Measurements from ENCODE around the gene GTPBP6. TPM values are rescaled to one million over a fixed set of nuclear protein-coding genes. Genes with fewer than 3 reads are reported as not detected.

The GTPBP6 gene
- total and polyA plus RNA-seq, 10 donors = 25.4 to 69.4 (median 43.8) TPM

GRCh38 chrX:357693-358471, 39.3 kb upstream of the GTPBP6 start:
- intact Hi-C loops (cut with DNase I; ENCODE audit: low total_unique reads) = no loop called here
- H3K27me3 ChIP-seq (replicated peaks in 1 of 7) = no peaks in the 10 kb centered on the region
- TF ChIP-seq POLR2A (IDR thresholded peaks at IDR 0.05) (no peak), POLR2AphosphoS5 (IDR thresholded peaks at IDR 0.05) (peak in 1 of 3 donors; percentile 50)
- 80 to 83% (median 83%) methylated on average over 35 to 48 of the region's 48 CpGs for WGBS, 5 donors
- H3K4me1 ChIP-seq = peaks cover 0 to 16% (median 0%) of the 10 kb centered on the region in 6 donors
- H3K4me3 ChIP-seq = no peak overlapping the region
- H3K27ac ChIP-seq = peak overlapping the region in 6 of 8 donors; percentile 22 to 79 (median 70)
- peaks cover 0 to 45% (median 37%) of the 10 kb centered on the region in 8 donors for H3K9me3 ChIP-seq
- H3K36me3 ChIP-seq = peaks cover 0 to 63% (median 30%) of the 10 kb centered on the region in 6 donors
- DNase-seq = peak; percentile 78

- peak overlapping the region in 6 of 8 donors; percentile 22 to 79 (median 70) for H3K27ac ChIP-seq
These were observed 38.6 kb upstream of the GTPBP6 start for GRCh38 chrX:357035-357692.

GRCh38 chrX:356385-357034, 37.9 kb upstream of the GTPBP6 start:
- peak; percentile 69 for DNase-seq
- peaks cover 0 to 70% (median 29%) of the 10 kb centered on the region in 6 donors for H3K36me3 ChIP-seq

More at GRCh38 chrX:357035-357692, 38.6 kb upstream of the GTPBP6 start:
- peaks cover 0 to 41% (median 37%) of the 10 kb centered on the region in 8 donors for H3K9me3 ChIP-seq
- intact Hi-C loops (cut with DNase I; ENCODE audit: low total_unique reads) = no loop called here
- TF ChIP-seq POLR2AphosphoS5 (IDR thresholded peaks at IDR 0.05) (no peak), POLR2A (IDR thresholded peaks at IDR 0.05) (no peak)
- 66 to 81% (median 77%) methylated on average over 14 of the region's 14 CpGs for WGBS, 5 donors
- no peaks in the 10 kb centered on the region for H3K27me3 ChIP-seq (replicated peaks in 1 of 7)
- peaks cover 0 to 16% (median 0%) of the 10 kb centered on the region in 6 donors for H3K4me1 ChIP-seq
- DNase-seq = peak; percentile 55
- H3K4me3 ChIP-seq = no peak overlapping the region
- H3K36me3 ChIP-seq = peaks cover 0 to 71% (median 30%) of the 10 kb centered on the region in 6 donors

GRCh38 chrX:355329-356050, 36.9 kb upstream of the GTPBP6 start:
- Histone ChIP-seq H3K9me3 (peaks cover 0 to 26% (median 23%) of the 10 kb centered on the region in 8 donors), H3K36me3 (peaks cover 0 to 68% (median 21%) of the 10 kb centered on the region in 6 donors), H3K4me1 (peaks cover 0 to 23% (median under 1%) of the 10 kb centered on the region in 6 donors), H3K27ac (no peak overlapping the region), H3K4me3 (no peak overlapping the region), H3K27me3 (replicated peaks in 1 of 7) (no peaks in the 10 kb centered on the region)
- WGBS, 5 donors = 94 to 97% (median 96%) methylated on average over 35 of the region's 35 CpGs
- TF ChIP-seq POLR2AphosphoS5 (IDR thresholded peaks at IDR 0.05) (no peak), POLR2A (IDR thresholded peaks at IDR 0.05) (no peak), CTCF (IDR thresholded peaks at IDR 0.05 in 8 of 11, conservative IDR thresholded peaks at IDR 0.05 in 3 of 11) (no peak)
- peak; percentile 48 for DNase-seq
- intact Hi-C loops (cut with DNase I; ENCODE audit: low total_unique reads) = no loop called here

More at GRCh38 chrX:356385-357034, 37.9 kb upstream of the GTPBP6 start:
- no peak overlapping the region for H3K4me3 ChIP-seq
- peak overlapping the region in 2 of 8 donors; percentile 77 to 79 for H3K27ac ChIP-seq
- H3K27me3 ChIP-seq (replicated peaks in 1 of 7) = no peaks in the 10 kb centered on the region
- intact Hi-C loops (cut with DNase I; ENCODE audit: low total_unique reads) = no loop called here
- 89 to 95% (median 92%) methylated on average over 17 of the region's 17 CpGs for WGBS, 5 donors
- H3K9me3 ChIP-seq = peaks cover 0 to 36% (median 34%) of the 10 kb centered on the region in 8 donors
- peaks cover 0 to 16% (median 0%) of the 10 kb centered on the region in 6 donors for H3K4me1 ChIP-seq
- TF ChIP-seq POLR2A (IDR thresholded peaks at IDR 0.05) (no peak), POLR2AphosphoS5 (IDR thresholded peaks at IDR 0.05) (no peak)

Data from spleen (tissue), 11 donors.